ENCODE data around the gene NRG3.

The NRG3 gene

GRCh38 chr10:82228701-82229100 is 353.7 kb downstream of the NRG3 start (continued):
- no peak for TF ChIP-seq TCF4 (CRISPR knock-in tag; IDR thresholded peaks at IDR 0.05; ENCODE audit: borderline replicate concordance)
- TF ChIP-seq, protein P1, sequence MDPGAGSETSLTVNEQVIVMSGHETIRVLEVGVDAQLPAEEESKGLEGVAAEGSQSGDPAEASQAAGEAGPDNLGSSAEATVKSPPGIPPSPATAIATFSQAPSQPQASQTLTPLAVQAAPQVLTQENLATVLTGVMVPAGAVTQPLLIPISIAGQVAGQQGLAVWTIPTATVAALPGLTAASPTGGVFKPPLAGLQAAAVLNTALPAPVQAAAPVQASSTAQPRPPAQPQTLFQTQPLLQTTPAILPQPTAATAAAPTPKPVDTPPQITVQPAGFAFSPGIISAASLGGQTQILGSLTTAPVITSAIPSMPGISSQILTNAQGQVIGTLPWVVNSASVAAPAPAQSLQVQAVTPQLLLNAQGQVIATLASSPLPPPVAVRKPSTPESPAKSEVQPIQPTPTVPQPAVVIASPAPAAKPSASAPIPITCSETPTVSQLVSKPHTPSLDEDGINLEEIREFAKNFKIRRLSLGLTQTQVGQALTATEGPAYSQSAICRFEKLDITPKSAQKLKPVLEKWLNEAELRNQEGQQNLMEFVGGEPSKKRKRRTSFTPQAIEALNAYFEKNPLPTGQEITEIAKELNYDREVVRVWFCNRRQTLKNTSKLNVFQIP (CRISPR knock-in tag; IDR thresholded peaks at IDR 0.05; ENCODE audit: borderline replicate concordance, low read depth), result no peak

- TF ChIP-seq ZNF565 (CRISPR knock-in tag; conservative IDR thresholded peaks at IDR 0.05; ENCODE audit: low read depth) (no peak), TSHZ2 (CRISPR knock-in tag; IDR thresholded peaks at IDR 0.05) (peak; percentile 51; the same call in 1 of the 2 replicates), ISL1 (CRISPR knock-in tag; IDR thresholded peaks at IDR 0.05) (peak; percentile 54), TCF4 (CRISPR knock-in tag; IDR thresholded peaks at IDR 0.05; ENCODE audit: borderline replicate concordance) (peak; percentile 56; the same call in 1 of the 2 replicates)
- ATAC-seq, result no peak
These were observed 359.2 kb downstream of the NRG3 start for GRCh38 chr10:82234173-82234572.

DNA sequence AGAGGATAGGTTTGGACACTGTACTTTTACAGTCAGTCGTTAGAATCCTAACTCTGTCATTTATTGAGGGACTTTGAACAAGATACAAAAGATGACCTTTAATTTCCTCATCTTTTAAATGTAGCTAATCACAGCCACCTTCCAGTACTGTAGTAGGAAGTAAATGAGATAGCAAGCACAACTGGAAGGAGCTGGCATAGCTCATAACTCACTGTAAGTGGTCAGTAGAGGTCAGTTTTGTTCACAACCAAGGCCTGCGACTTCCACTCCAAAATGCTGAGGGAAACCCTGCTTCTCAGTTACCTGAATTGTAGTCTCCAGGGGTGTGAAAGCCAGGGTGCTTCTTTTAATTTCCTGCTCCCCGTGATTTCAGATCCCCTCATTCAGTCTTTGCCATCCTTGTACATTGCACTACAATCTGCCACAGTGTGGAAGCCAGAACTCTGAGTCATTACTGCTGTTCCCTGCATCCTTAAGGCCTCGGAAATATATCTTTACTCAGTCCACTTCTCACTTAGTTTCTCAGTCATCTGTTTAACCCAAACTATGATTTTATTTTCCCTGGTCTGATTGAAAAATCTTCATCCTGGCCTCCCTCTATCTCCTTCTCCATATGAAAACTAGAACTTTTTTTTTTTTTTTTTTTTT is 361.2 kb downstream of the NRG3 start:
- TF ChIP-seq ZC3H10 (CRISPR knock-in tag; IDR thresholded peaks at IDR 0.05) (no peak), ZFP30 (CRISPR knock-in tag; IDR thresholded peaks at IDR 0.05) (no peak), PPARA (CRISPR knock-in tag; IDR thresholded peaks at IDR 0.05; ENCODE audit: borderline replicate concordance) (no peak), CSRNP3 (CRISPR knock-in tag; IDR thresholded peaks at IDR 0.05) (no peak), OSR1 (CRISPR knock-in tag; IDR thresholded peaks at IDR 0.05) (no peak), CREB5 (CRISPR knock-in tag; IDR thresholded peaks at IDR 0.05; ENCODE audit: low read depth) (no peak), TSHZ2 (CRISPR knock-in tag; IDR thresholded peaks at IDR 0.05) (no peak), TOX (CRISPR knock-in tag; IDR thresholded peaks at IDR 0.05; ENCODE audit: borderline replicate concordance) (no peak), CSDC2 (CRISPR knock-in tag; IDR thresholded peaks at IDR 0.05) (no peak), SNAI2 (CRISPR knock-in tag; IDR thresholded peaks at IDR 0.05) (no peak)
- no peak for ATAC-seq

DNA sequence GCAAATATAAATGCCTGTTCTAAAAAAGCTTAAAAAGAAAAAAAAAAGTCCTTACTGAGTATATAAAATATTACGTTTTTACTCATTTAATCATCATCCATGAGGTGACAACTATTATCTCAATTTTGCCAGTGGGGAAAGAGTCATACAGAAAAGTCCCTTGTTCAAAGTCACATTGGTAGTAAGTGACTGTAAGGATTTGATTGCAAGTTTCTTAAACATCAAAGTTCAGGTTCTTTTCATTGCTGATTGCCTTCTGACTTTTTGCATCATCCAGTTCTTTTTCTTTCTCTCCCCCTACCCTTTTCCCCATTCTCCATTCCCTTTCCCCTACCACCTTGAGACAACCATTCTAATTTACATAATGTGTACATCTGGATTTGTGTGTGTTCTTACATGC is 363.3 kb downstream of the NRG3 start:
- no peak for ATAC-seq
- TF ChIP-seq TSHZ2 (CRISPR knock-in tag; IDR thresholded peaks at IDR 0.05) (no peak), ZC3H10 (CRISPR knock-in tag; IDR thresholded peaks at IDR 0.05) (no peak), OSR1 (CRISPR knock-in tag; IDR thresholded peaks at IDR 0.05) (no peak), ZNF70 (CRISPR knock-in tag; IDR thresholded peaks at IDR 0.05) (no peak), ISL1 (CRISPR knock-in tag; IDR thresholded peaks at IDR 0.05) (no peak), ZNF565 (CRISPR knock-in tag; conservative IDR thresholded peaks at IDR 0.05; ENCODE audit: low read depth) (no peak), ESRRG (CRISPR knock-in tag; IDR thresholded peaks at IDR 0.05) (no peak), SNAI2 (CRISPR knock-in tag; IDR thresholded peaks at IDR 0.05) (no peak), BACH2 (CRISPR knock-in tag; IDR thresholded peaks at IDR 0.05; ENCODE audit: borderline replicate concordance) (no peak), PPARA (CRISPR knock-in tag; IDR thresholded peaks at IDR 0.05; ENCODE audit: borderline replicate concordance) (no peak), PATZ1 (CRISPR knock-in tag; IDR thresholded peaks at IDR 0.05; ENCODE audit: borderline replicate concordance) (no peak), ZNF8 (CRISPR knock-in tag; IDR thresholded peaks at IDR 0.05) (no peak)
